NCI-H345 treated with DMSO at 0.1 percent for 48 hours (cell line): ENCODE measurements around the gene CDA.
A peak's percentile ranks its signal among the peaks of the same experiment; 100 is the strongest.
"Not testable (repeated sequence)": the region's sequence is repeated elsewhere in the genome, so short reads cannot be mapped to it uniquely, and the experiment has no call there.

Experiments used
- DNase-seq: peaks from one replicate; lab custom pipeline; 2025; ENCODE audit not compliant: unreplicated experiment; lab: John Stamatoyannopoulos, UW

CDA gene

GRCh38 chr1:20586953-20587660, 1.8 kb upstream of the CDA start:
- DNase-seq = no peak

GRCh38 chr1:20587661-20588053, 1.2 kb upstream of the CDA start:
- no peak for DNase-seq

GRCh38 chr1:20589331-20590278, 708 bp downstream of the CDA start:
- DNase-seq = no peak

- DNase-seq = peak; percentile 8
These were observed 1.4 kb downstream of the CDA start for GRCh38 chr1:20590306-20590777.

- no peak for DNase-seq
These were observed 4.9 kb downstream of the CDA start for GRCh38 chr1:20593756-20594155.

GRCh38 chr1:20594746-20595145, 5.8 kb downstream of the CDA start:
- DNase-seq = no peak

- no peak for DNase-seq
These were observed 7.2 kb downstream of the CDA start for GRCh38 chr1:20596106-20596505.

- no peak for DNase-seq
These were observed 8.8 kb downstream of the CDA start for GRCh38 chr1:20597650-20598049.

GRCh38 chr1:20600156-20600555, 11.3 kb downstream of the CDA start:
- DNase-seq = no peak

GRCh38 chr1:20601129-20601825, 12.4 kb downstream of the CDA start:
- DNase-seq = no peak

- no peak for DNase-seq
These were observed 14.1 kb downstream of the CDA start for GRCh38 chr1:20602851-20603450.

- DNase-seq = no peak
These were observed 14.9 kb downstream of the CDA start for GRCh38 chr1:20603504-20604464.

GRCh38 chr1:20604678-20605077, 15.8 kb downstream of the CDA start:
- DNase-seq = no peak

GRCh38 chr1:20606801-20607570, 18.1 kb downstream of the CDA start:
- DNase-seq = not testable (repeated sequence)

GRCh38 chr1:20609541-20609940, 20.6 kb downstream of the CDA start:
- no peak for DNase-seq

- no peak for DNase-seq
These were observed 22.1 kb downstream of the CDA start for GRCh38 chr1:20610970-20611369.

GRCh38 chr1:20611652-20612051, 22.8 kb downstream of the CDA start:
- no peak for DNase-seq

GRCh38 chr1:20612221-20612746, 23.4 kb downstream of the CDA start:
- DNase-seq = no peak

- no peak for DNase-seq
These were observed 25.3 kb downstream of the CDA start for GRCh38 chr1:20614131-20614579.
